Hepatocyte (in vitro differentiated cells): ENCODE data around the gene MAD1L1.

Source experiments
- EZH2 ChIP-seq: fragments of 200-600 bp; sonication (generic); IDR thresholded peaks from 2 replicates; pipeline ENCODE4 v1.6.1; 2016; ENCODE audit warnings: antibody characterized with exemption, mild to moderate bottlenecking, borderline replicate concordance
- EZH2phosphoT487 ChIP-seq: fragments of 200-600 bp; sonication (generic); IDR thresholded peaks from one replicate; pipeline ENCODE4 v1.6.1; 2018; ENCODE audit warnings: antibody characterized with exemption, mild to moderate bottlenecking, low read depth, moderate library complexity; ENCODE audit not compliant: unreplicated experiment, severe bottlenecking
- TF ChIP-seq, protein P1 (sequence below): fragments of 200-600 bp; sonication (generic); IDR thresholded peaks from 2 replicates; pipeline ENCODE4 v1.5.1; 2016; ENCODE audit warnings: antibody characterized with exemption, mild to moderate bottlenecking; ENCODE audit not compliant: poor library complexity

DNA sequence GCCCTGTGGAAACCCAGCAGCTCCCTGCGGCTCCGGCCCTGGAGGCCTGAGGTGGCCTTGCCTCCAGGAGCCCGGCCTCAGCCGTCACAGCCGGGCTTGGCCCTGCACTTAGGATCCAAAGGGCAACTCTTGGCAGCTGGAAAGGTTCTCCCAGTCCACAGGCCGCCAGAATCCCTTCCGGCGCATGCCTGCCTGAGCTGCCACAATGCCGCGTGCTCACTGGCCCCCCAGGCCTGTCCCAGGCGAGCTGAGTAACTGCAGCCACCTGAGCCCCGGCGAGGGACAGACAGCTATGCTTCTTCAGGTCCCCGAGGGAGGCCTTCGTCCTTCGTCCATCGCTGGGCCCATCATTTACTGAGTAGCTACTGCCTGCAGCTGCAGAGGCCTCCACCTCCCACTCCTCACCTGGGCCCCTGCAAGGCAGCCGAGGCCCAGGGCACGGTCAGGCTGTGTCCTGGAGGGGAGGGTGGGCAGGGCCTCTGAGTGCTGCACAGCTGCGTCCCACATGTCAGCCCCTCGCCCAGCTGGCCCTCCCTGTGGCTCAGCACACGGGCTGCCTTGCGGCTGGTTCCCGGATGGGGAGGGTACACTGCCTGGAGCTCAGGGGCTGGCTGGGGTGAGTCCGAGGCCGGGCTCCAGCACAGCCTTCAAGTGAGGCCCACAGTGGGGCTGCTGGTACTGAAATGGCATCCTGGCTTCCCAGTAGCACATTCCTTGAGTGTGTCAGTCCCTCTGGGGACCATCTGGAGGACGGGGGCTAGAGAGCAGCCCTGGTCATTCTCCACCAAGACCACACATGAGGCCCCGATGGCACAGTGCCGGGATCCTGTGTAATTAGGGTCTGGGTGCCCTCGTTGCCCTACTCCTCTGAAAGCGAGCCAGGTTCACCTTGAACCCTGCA lies 390.2 kb downstream of the MAD1L1 start:
- TF ChIP-seq, protein P1, sequence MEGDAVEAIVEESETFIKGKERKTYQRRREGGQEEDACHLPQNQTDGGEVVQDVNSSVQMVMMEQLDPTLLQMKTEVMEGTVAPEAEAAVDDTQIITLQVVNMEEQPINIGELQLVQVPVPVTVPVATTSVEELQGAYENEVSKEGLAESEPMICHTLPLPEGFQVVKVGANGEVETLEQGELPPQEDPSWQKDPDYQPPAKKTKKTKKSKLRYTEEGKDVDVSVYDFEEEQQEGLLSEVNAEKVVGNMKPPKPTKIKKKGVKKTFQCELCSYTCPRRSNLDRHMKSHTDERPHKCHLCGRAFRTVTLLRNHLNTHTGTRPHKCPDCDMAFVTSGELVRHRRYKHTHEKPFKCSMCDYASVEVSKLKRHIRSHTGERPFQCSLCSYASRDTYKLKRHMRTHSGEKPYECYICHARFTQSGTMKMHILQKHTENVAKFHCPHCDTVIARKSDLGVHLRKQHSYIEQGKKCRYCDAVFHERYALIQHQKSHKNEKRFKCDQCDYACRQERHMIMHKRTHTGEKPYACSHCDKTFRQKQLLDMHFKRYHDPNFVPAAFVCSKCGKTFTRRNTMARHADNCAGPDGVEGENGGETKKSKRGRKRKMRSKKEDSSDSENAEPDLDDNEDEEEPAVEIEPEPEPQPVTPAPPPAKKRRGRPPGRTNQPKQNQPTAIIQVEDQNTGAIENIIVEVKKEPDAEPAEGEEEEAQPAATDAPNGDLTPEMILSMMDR = peak; percentile 10
- TF ChIP-seq EZH2phosphoT487 = no peak
- no peak for TF ChIP-seq EZH2
